GM18861 (cell line): ENCODE results near the gene GGN.
"Not testable (repeated sequence)": the region's sequence is repeated elsewhere in the genome, so short reads cannot be mapped to it uniquely, and the experiment has no call there.

ENCODE experiments used
- ATAC-seq: cut with Tn5 transposase; IDR thresholded peaks from one replicate; pipeline ENCODE4 v1.9.1; 2021; ENCODE audit not compliant: unreplicated experiment

GGN gene

GRCh38 chr19:38362946-38363688 is 24.7 kb downstream of the GGN start:
- not testable (repeated sequence) for ATAC-seq

GRCh38 chr19:38362076-38362945 is 25.5 kb downstream of the GGN start:
- ATAC-seq: no peak

- ATAC-seq: no peak
Observed at GRCh38 chr19:38361633-38362075, 26.2 kb downstream of the GGN start.

- no peak for ATAC-seq
Observed at GRCh38 chr19:38360839-38361631, 26.8 kb downstream of the GGN start.

GRCh38 chr19:38360351-38360750 is 27.5 kb downstream of the GGN start:
- no peak for ATAC-seq

GRCh38 chr19:38359242-38360021 is 28.4 kb downstream of the GGN start:
- no peak for ATAC-seq

GRCh38 chr19:38358071-38358470 is 29.8 kb downstream of the GGN start:
- no peak for ATAC-seq

- no peak for ATAC-seq
Observed at GRCh38 chr19:38355728-38356725, 31.8 kb downstream of the GGN start.

GRCh38 chr19:38352611-38353010 is 35.2 kb downstream of the GGN start:
- ATAC-seq: no peak

- no peak for ATAC-seq
Observed at GRCh38 chr19:38351865-38352395, 35.9 kb downstream of the GGN start.

- no peak for ATAC-seq
Observed at GRCh38 chr19:38350883-38351282, 37.0 kb downstream of the GGN start.

GRCh38 chr19:38346837-38347236 is 41.0 kb downstream of the GGN start:
- no peak for ATAC-seq

GRCh38 chr19:38340927-38341326 is 46.9 kb downstream of the GGN start:
- ATAC-seq: no peak

- ATAC-seq: not testable (repeated sequence)
Observed at GRCh38 chr19:38339011-38339410, 48.8 kb downstream of the GGN start.

GRCh38 chr19:38337360-38337653 is 50.5 kb downstream of the GGN start:
- no peak for ATAC-seq

- ATAC-seq: peak; percentile 30
Observed at GRCh38 chr19:38336638-38337359, 51.0 kb downstream of the GGN start.

- ATAC-seq: peak; percentile 49
Observed at GRCh38 chr19:38335949-38336637, 51.7 kb downstream of the GGN start.
